Fibroblast of lung (primary cell): ENCODE measurements around the gene PCMTD2.

ENCODE experiments used
- EZH2 ChIP-seq: IDR thresholded peaks from 2 replicates; pipeline ENCODE4 v1.5.1; 2012; ENCODE audit warnings: low read length, control low read depth, mild to moderate bottlenecking; ENCODE audit errors: missing control alignments
- TF ChIP-seq, protein P1 (sequence below), 2 donors: IDR thresholded peaks in 1 of 2; conservative IDR thresholded peaks in 1 of 2; 1 replicate in 1 of 2; 2 replicates in 1 of 2; pipeline ENCODE4 v1.5.1; 2011 to 2012; ENCODE audit warnings: low read length in 2 of 2, control low read depth in 1 of 2, inconsistent platforms in 1 of 2, low read depth in 1 of 2, mild to moderate bottlenecking in 1 of 2

DNA sequence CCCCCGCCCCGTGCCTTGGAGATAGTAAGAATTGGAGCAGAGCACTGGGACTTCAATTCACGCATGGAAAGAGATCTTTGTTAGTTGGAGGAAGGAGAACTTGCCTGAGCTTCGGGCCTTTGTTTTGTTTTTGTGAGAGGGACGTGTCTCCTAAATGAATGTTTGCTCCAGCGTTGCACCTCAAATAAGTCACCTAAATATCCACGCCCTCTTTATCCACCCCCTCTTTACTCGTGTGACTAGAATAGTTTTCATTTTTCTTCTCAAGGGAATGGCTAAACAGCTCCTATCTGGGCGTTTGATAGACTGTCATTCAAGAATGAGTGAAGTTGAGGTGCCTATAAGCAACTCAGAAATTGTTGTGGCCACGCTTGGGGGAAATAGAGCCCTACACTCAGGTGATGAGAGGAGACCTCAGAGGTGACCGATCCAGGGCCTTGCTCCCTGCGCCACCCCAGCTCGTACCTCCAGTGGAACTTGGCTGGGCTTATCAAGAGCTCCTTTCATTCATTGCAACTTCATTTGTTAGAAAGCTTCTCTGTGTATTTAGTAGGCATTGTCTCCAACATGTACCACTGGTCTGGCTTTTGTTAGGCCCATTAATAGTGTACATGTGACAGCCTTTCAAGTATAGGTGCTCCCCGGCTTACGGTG is 861 bp downstream of the PCMTD2 start:
- TF ChIP-seq, protein P1, sequence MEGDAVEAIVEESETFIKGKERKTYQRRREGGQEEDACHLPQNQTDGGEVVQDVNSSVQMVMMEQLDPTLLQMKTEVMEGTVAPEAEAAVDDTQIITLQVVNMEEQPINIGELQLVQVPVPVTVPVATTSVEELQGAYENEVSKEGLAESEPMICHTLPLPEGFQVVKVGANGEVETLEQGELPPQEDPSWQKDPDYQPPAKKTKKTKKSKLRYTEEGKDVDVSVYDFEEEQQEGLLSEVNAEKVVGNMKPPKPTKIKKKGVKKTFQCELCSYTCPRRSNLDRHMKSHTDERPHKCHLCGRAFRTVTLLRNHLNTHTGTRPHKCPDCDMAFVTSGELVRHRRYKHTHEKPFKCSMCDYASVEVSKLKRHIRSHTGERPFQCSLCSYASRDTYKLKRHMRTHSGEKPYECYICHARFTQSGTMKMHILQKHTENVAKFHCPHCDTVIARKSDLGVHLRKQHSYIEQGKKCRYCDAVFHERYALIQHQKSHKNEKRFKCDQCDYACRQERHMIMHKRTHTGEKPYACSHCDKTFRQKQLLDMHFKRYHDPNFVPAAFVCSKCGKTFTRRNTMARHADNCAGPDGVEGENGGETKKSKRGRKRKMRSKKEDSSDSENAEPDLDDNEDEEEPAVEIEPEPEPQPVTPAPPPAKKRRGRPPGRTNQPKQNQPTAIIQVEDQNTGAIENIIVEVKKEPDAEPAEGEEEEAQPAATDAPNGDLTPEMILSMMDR (conservative IDR thresholded peaks at IDR 0.05 in 1 of 2, IDR thresholded peaks at IDR 0.05 in 1 of 2; ENCODE audit: low read depth in 1 of 2, low read length in 2 of 2), result no peak
- no peak for TF ChIP-seq EZH2
